Astrocyte of the hippocampus (primary cell): ENCODE measurements around the gene METTL22.

Experiments
- DNase-seq: peaks from one replicate; pipeline ENCODE4 v3.0.0; 2011; ENCODE audit warnings: low read depth, low spot score

METTL22 gene, protein sequence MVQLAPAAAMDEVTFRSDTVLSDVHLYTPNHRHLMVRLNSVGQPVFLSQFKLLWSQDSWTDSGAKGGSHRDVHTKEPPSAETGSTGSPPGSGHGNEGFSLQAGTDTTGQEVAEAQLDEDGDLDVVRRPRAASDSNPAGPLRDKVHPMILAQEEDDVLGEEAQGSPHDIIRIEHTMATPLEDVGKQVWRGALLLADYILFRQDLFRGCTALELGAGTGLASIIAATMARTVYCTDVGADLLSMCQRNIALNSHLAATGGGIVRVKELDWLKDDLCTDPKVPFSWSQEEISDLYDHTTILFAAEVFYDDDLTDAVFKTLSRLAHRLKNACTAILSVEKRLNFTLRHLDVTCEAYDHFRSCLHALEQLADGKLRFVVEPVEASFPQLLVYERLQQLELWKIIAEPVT

DNA sequence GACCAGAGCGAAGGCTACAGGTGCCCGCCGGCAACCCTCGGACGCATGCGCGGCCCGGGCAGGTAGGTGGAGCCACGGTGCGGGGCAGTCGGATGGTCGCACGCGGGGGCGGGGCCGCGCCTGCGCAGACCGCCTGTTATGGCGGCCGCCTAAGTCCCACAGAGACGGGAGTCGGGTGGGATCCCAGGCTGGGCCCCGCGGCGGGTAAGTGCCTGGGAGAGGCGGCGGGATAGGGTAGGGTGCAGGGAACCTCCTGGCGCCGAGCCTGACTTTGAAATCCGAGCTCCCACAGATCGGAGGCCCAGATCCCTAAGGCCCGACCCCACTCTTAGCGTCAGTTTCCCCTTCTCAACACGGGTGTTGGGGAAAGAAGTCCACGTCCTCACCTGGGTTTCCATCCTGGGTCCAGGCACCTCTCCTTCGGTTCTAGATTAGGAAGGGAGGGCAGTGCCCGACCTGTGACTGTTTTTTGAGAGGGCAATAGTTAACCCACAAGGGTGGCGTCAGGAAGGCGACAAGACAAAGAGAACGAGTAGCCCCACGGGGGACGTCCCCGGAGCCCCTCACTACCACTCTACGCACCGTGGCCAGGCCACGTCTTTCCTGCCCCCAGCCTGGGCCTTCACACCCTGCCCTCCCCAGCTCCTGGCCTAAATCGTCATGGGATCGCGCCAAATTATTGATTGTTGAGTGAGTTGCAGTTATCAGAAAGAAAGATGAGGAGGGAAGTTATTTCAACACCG, at the start of gene METTL22:
METTL22 (plus strand) TSS at position 127 of the 743 bp plus-strand sequence. CDS start 3,968 bp downstream, outside the sequence.
- peak; percentile 97 for DNase-seq

DNA sequence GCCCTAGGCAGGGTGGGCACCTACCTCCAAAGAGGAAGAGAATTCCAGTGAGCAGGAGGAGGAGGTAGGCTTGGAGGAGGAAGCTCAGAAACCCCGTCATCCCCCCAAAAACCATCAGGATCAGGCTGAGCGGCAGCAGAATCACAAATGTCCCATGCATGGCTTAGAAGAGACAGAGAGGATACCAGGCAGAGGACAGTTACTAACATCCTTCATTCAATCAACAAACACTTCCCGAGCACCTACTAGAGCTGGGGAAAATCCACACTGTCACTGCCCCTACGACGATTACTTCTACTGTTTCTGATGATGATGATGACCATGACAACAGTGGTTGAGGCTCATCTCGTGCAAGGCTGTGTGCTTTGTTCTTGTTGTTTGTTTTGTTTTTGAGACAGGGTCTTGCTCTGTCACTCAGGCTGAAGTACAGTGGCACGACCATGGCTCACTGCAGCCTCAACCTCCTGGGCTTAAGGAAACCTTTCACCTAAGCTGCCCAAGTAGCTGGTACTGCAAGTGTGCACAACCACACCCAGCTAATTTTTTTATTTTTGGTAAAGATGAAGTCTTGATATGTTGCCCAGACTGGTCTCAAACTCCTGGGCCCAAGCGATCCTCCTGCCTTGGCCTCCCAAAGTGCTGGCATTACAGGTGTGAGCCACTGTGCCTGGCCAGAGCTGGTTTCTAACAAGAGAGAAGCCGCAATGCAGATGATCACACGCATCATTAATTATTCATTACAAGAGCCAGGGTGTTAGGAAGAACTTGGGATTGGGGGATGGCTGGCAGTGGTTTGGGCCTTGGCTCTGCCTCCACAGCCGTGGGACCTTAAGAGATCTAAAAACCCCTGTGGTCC, 49.2 kb upstream of the METTL22 start:
- DNase-seq: no peak

GRCh38 chr16:8572919-8573724, 48.4 kb upstream of the METTL22 start:
- DNase-seq: peak; percentile 61

DNA sequence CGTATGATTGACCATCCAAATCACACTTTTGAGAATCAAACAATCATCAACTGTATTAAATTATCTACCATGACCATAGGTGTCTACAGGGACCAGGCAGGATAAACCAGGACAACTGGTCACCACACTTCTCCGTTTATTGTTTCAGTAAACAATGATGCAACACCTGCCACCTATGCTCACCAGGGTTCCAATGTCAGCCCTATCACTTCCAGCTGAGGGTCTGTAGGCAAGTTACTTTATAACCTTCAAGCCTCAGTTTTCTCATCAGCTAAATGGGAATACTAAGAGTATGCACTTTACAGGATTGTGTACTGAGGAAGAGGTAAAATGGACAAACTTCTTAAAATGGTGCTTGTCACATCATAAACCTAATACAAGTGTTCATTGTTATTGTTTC, 46.1 kb upstream of the METTL22 start:
- DNase-seq: no peak

- DNase-seq: no peak
These were observed 45.1 kb upstream of the METTL22 start for GRCh38 chr16:8576141-8577004.

DNA sequence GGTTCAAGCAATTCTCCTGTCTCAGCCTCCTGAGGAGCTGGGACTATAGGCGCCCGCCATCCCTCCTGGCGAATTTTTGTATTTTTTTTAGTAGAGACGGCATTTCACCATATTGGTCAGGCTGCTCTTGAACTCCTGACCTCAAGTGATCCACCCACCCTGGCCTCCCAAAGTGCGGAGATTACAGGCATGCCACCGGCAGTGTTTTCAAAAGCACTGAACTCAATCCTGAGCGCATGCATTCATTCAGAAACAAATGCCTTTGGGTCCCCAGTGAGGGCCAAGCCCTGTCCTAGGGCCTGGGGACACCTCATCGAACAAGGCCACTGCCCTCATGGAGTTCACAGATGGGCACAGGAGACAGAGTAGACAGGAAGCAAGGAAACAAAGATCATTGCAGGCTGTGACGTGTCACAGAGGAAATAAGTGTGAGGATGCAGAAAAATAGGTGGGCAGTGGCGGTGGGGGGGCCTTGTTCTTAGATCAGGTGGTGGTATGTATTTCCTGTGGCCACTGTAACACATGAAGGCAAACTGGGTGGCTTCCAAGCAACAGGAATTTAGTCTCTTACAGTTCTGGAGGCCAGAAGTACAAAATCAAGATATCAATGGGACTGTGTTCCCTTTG, 43.7 kb upstream of the METTL22 start:
- DNase-seq: no peak

GRCh38 chr16:8579559-8579958, 41.9 kb upstream of the METTL22 start:
- DNase-seq: no peak

GRCh38 chr16:8581831-8582580, 39.5 kb upstream of the METTL22 start:
- DNase-seq: no peak

GRCh38 chr16:8583199-8583598, 38.3 kb upstream of the METTL22 start:
- no peak for DNase-seq

- no peak for DNase-seq
These were observed 37.8 kb upstream of the METTL22 start for GRCh38 chr16:8583732-8584131.

DNA sequence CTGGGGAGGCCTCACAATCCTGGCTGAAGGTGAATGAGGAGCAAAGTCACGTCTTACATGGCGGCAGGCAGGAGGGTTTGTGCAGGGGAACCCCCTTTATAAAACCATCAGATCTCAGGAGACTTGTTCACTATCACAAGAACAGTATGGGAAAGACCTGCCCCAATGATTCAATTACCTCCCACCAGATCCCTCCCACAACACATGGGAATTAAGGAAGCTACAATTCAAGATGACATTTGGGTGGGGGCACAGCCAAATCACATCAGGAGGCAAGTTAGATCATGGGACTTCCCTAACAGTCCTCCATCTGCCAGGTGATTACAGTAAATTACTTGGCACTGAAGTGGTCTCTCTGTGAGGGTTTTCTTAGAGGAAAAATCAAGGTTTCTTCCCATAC, 36.5 kb upstream of the METTL22 start:
- DNase-seq: no peak

DNA sequence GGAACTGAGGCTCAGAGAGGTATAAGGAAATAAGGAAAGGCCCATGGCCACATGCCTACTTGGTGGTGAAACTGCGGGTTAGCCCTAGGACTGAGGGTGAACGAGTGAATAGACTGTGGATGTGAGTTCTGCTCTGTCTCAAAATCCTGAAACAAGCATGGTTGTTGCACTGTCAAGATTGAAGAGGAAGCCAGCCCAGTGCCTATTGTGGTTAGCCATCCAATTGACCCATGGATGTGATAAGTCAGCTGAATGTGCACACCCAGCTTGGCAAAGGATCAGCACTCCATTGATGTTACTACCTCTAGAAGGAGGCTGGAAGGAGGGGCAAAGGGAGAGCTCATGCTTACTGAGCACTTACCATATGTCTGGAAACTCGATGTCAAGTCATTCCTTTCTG, 35.6 kb upstream of the METTL22 start:
- DNase-seq: no peak

DNA sequence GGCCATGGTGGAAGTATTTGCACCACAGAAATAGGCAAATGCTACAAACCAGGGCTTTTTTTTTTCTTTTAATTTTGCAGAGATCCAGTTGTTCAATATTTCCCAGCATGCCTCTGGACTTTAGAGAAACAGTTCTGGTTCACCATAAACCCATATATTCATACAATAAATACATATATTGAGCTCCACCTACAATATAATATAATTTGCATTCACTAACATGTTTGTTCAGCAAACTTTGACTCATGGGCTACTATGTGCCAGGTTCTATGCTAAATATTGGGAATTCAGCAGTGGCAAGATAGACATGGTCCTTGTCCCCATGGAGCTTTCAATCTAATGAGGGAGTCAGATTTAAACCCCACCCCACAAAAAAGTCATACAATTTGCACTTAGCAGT, 34.4 kb upstream of the METTL22 start:
- DNase-seq: no peak

- DNase-seq: no peak
These were observed 32.8 kb upstream of the METTL22 start for GRCh38 chr16:8588682-8589056.

DNA sequence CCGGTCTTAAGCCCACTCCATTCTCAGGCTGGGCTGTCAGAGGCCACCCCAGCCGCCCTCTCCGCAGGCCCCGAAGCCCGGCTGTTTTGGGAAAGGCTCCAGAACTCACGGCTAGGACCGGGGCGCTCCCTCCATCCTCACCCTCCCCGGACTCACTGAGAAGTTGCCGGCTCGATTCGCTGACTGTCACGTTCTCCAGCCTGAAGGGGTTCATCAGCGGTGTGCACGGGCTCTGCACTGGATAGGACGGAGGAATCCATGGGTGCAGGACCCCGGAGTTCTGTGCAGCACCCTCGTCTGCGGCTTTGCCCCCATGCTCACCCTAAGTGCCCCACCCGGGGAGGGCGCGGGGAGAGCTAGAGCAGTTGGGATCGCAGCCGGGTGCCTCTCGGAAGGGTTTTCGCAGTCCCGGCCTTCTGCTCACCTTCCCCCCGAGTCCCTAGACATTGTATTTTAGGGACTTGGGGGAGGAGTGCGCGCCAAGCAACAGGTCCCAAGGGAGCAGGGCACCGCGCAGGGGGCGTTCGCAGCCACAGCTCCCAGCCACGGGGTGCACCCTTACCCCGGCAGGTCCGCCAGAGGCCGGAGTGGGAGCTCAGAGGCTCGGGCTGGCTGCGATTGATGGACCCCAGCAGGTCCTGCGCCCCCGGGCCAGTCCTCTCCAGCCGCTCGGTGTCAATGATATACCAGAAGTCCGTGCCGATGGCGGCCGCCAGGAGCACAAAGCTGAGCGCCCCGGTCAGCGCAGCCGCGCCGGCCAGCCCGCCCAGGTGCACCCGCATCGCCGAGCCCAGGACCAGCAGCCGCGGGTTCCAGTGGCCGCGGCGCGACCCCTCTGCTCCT, 32.2 kb upstream of the METTL22 start:
- DNase-seq: peak; percentile 13

DNA sequence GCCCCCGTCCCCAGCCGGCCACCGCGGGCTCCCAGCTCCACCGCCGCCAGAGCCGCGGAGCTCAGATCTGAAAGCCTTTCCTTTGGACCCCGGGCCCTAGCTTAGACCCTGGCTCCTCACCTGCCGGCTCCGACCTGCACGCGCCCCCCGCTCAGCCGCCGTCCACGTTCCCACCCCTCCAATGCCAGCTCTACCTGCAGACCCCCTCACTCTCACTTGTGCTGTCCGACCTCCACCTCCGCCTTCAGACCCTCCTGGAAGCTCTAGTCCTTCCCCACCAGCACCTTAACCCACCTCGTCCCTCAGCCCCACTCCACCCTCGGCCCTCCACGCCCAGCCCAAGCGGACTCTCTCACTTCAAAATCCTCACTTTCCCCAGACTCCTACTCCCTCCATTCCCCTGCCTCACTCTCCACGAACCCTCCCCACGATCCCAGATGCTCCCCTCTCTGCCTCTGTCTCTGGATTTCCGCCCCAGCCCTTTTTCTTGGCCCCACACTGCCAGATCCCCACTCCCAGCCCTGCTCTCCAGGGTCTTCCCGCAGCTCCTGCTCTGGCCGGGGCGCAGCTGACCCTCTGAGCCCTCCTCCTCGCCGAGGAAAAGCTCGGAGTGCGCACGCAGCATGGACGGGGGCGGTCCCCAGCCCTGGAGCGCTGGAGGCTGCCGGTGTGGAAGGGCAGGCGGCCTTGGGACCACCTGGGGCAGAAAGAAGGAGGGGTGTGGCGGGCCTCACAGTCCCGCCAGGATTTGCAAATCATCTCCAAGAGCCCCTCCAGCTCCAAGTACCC, 31.4 kb upstream of the METTL22 start, which contains the start of gene TMEM114:
TMEM114 (minus strand) TSS at position 612 of the 789 bp plus-strand sequence. CDS start 673 bp downstream, outside the sequence.
- DNase-seq: no peak

DNA sequence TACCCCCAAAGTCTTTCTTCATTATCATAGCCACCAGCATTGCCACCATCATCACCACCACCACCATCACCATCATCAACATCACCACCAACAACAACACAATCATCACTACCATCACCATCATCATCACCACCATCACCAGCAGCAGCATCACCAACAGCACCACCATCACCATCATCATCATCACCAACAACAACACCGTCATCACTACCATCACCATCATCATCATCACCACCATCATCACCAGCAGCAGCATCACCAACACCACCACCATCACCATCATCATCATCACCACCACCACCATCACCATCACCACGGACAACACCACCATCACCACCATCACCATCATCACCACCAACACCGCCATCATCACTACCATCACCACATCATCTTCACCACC, 30.7 kb upstream of the METTL22 start:
- no peak for DNase-seq
